KMS-11 (cell line): ENCODE measurements around the gene PMVK.

Experiments used
- H2AFZ ChIP-seq: fragments of 200-600 bp; sonication (generic); 2 replicates; pipeline ENCODE4 v1.6.1; 2016; ENCODE audit warnings: antibody characterized with exemption, mixed run types, low read depth
- H3K27ac ChIP-seq: fragments of 200-600 bp; sonication (generic); 2 replicates; pipeline ENCODE4 v1.6.1; 2016; ENCODE audit warnings: mild to moderate bottlenecking, mixed run types
- H3K27me3 ChIP-seq: fragments of 200-600 bp; sonication (generic); 2 replicates; pipeline ENCODE4 v1.6.1; 2017; ENCODE audit warnings: mild to moderate bottlenecking, low read depth, mixed run types, moderate library complexity; ENCODE audit not compliant: insufficient read depth
- H3K36me3 ChIP-seq: fragments of 200-600 bp; sonication (generic); 2 replicates; pipeline ENCODE4 v1.6.1; 2017; ENCODE audit warnings: mild to moderate bottlenecking, mixed run types; ENCODE audit not compliant: insufficient read depth
- H3K4me1 ChIP-seq: fragments of 200-600 bp; sonication (generic); 2 replicates; pipeline ENCODE4 v1.6.1; 2016; ENCODE audit warnings: mild to moderate bottlenecking, low read depth, mixed run types; ENCODE audit not compliant: poor library complexity, severe bottlenecking
- H3K4me2 ChIP-seq: fragments of 200-600 bp; sonication (generic); 2 replicates; pipeline ENCODE4 v1.7.0; 2016; ENCODE audit warnings: mild to moderate bottlenecking, mixed run types
- H3K4me3 ChIP-seq: fragments of 200-600 bp; sonication (generic); IDR thresholded peaks from 2 replicates; pipeline ENCODE4 v1.6.1; 2017; ENCODE audit warnings: low read depth, low read length, mixed read lengths; ENCODE audit not compliant: insufficient read depth
- H3K79me2 ChIP-seq: fragments of 200-600 bp; sonication (generic); 2 replicates; pipeline ENCODE4 v1.6.1; 2016; ENCODE audit warnings: low read depth, mixed run types; ENCODE audit not compliant: insufficient read depth
- H3K9ac ChIP-seq: fragments of 200-600 bp; sonication (generic); 2 replicates; pipeline ENCODE4 v1.6.1; 2016; ENCODE audit warnings: mild to moderate bottlenecking, mixed run types
- H4K20me1 ChIP-seq: fragments of 200-600 bp; sonication (generic); 2 replicates; pipeline ENCODE4 v1.6.1; 2016; ENCODE audit warnings: mild to moderate bottlenecking, mixed run types; ENCODE audit not compliant: insufficient read depth
- CTCF ChIP-seq: fragments of 200-600 bp; sonication (generic); conservative IDR thresholded peaks from 2 replicates; pipeline ENCODE4 v1.6.1; 2017; ENCODE audit warnings: low read depth, mild to moderate bottlenecking, antibody characterized with exemption, low read length, moderate library complexity, mixed read lengths

The PMVK gene

GRCh38 chr1:154971341-154971998, 35.0 kb upstream of the PMVK start:
- peaks cover 75% of the 10 kb centered on the region for H3K79me2 ChIP-seq
- peak overlapping the region; percentile 1; the same call in 1 of the 2 replicates for H2AFZ ChIP-seq

GRCh38 chr1:154970631-154971340, 34.3 kb upstream of the PMVK start, which contains the start of gene SHC1:
Gene SHC1, minus strand, starts transcription at chr1:154970747. Its CDS starts 221 bp downstream, at chr1:154970526.
- H3K4me3 ChIP-seq = peak within 1 kb of the TSS; percentile 97
- H4K20me1 ChIP-seq = no peaks in the 10 kb centered on the region
- H3K27me3 ChIP-seq = no peaks in the 10 kb centered on the region
- H3K4me2 ChIP-seq = peak within 1 kb of the TSS; percentile 73
- H3K79me2 ChIP-seq = peaks cover 68% of the 10 kb centered on the region
- peak within 1 kb of the TSS; percentile 1; the same call in 1 of the 2 replicates for H2AFZ ChIP-seq
- H3K36me3 ChIP-seq = no peaks in the 10 kb centered on the region
- peaks cover 49% of the 10 kb centered on the region for H3K4me1 ChIP-seq
- peak within 1 kb of the TSS; percentile 52 for H3K9ac ChIP-seq
- H3K27ac ChIP-seq = peak within 1 kb of the TSS; percentile 64
- TF ChIP-seq CTCF = no peak

More at GRCh38 chr1:154971341-154971998, 35.0 kb upstream of the PMVK start:
- Histone ChIP-seq H3K9ac (peak overlapping the region; percentile 52; the same call in 1 of the 2 replicates), H3K36me3 (no peaks in the 10 kb centered on the region), H3K4me1 (peaks cover 54% of the 10 kb centered on the region), H4K20me1 (no peaks in the 10 kb centered on the region), H3K27ac (peak overlapping the region; percentile 64), H3K4me3 (peak overlapping the region; percentile 97), H3K4me2 (peak overlapping the region; percentile 73), H3K27me3 (no peaks in the 10 kb centered on the region)
- TF ChIP-seq CTCF = no peak

- Histone ChIP-seq H3K4me3 (no peak overlapping the region), H3K4me1 (peaks cover 50% of the 10 kb centered on the region), H3K4me2 (peak overlapping the region; percentile 73), H3K9ac (peak overlapping the region; percentile 52; the same call in 1 of the 2 replicates), H3K79me2 (peaks cover 60% of the 10 kb centered on the region), H3K36me3 (no peaks in the 10 kb centered on the region; the same call in 1 of the 2 replicates), H3K27ac (peak overlapping the region; percentile 64), H4K20me1 (no peaks in the 10 kb centered on the region), H2AFZ (no peak overlapping the region), H3K27me3 (no peaks in the 10 kb centered on the region)
- TF ChIP-seq CTCF = no peak
Observed at GRCh38 chr1:154969860-154970452, 33.4 kb upstream of the PMVK start.

DNA sequence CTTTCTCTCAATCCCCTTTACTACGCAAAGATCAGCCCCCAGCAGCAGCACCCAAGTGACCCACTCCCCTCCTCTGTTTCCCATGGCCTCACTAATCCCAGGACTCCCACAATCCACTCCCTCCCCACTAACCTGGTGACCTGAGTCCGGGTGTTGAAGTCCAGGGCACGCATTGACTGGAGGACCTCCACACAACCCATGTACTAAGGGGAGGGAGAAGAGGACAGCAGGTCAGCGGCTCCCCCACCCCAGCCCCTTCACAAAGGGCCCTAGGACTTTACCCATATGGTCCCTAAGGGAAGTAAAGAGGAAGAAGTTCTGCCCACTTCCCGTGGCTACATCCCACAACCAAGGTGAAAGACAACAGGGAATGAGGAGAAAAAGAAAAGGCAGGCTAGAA, 32.7 kb upstream of the PMVK start:
- Histone ChIP-seq H3K27me3 (no peaks in the 10 kb centered on the region), H3K27ac (no peak overlapping the region), H3K4me1 (peaks cover 57% of the 10 kb centered on the region), H3K4me3 (no peak overlapping the region), H4K20me1 (no peaks in the 10 kb centered on the region), H3K79me2 (peaks cover 58% of the 10 kb centered on the region), H3K36me3 (no peaks in the 10 kb centered on the region; the same call in 1 of the 2 replicates), H3K9ac (no peak overlapping the region; the same call in 1 of the 2 replicates), H3K4me2 (peak overlapping the region; percentile 73; the same call in 1 of the 2 replicates), H2AFZ (no peak overlapping the region)
- TF ChIP-seq CTCF = no peak
